GM13977 (cell line): ENCODE data around the gene SHISAL1.
"Not testable (repeated sequence)": the region's sequence is repeated elsewhere in the genome, so short reads cannot be mapped to it uniquely, and the experiment has no call there.

Experiments used
- DNase-seq: peaks from one replicate; pipeline ENCODE4 v3.0.0; 2012; ENCODE audit warnings: low spot score
- in situ Hi-C: fragments of 300-500 bp; cut with MboI; formaldehyde crosslinking; loops from one replicate; pipeline ENCODE4 v1.12.0; 2022; ENCODE audit warnings: low sequenced_read_pairs, low pct_unique_long_range_greater_than_20kb, mixed read lengths, inconsistent platforms; ENCODE audit not compliant: unreplicated experiment
- TF ChIP-seq, protein P1 (sequence below): IDR thresholded peaks from 2 replicates; pipeline ENCODE4 v1.5.1; 2012; ENCODE audit warnings: mild to moderate bottlenecking, control low read depth; ENCODE audit not compliant: insufficient read depth; ENCODE audit errors: extremely low read depth, missing control alignments

Gene SHISAL1

DNA sequence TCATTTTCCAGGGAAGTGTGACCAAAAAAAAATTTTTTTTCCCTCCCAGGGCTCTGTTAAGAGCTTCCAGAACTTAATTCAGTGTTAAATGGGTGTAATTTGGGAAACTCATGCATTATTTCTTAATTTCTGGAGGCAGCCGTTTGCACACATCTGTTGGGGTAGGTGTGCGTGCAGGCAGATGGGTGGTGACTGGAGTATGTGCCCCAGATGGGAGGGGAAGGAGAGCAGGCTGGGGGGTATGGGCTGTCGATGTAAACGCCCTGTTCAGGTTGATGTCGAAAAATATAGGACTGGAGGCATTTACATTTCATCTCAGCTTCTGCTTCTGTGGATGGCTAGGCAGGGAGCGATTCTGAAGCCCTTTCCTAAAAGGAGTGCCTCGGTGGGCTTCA lies 13.7 kb upstream of the SHISAL1 start:
- TF ChIP-seq, protein P1, sequence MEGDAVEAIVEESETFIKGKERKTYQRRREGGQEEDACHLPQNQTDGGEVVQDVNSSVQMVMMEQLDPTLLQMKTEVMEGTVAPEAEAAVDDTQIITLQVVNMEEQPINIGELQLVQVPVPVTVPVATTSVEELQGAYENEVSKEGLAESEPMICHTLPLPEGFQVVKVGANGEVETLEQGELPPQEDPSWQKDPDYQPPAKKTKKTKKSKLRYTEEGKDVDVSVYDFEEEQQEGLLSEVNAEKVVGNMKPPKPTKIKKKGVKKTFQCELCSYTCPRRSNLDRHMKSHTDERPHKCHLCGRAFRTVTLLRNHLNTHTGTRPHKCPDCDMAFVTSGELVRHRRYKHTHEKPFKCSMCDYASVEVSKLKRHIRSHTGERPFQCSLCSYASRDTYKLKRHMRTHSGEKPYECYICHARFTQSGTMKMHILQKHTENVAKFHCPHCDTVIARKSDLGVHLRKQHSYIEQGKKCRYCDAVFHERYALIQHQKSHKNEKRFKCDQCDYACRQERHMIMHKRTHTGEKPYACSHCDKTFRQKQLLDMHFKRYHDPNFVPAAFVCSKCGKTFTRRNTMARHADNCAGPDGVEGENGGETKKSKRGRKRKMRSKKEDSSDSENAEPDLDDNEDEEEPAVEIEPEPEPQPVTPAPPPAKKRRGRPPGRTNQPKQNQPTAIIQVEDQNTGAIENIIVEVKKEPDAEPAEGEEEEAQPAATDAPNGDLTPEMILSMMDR, result no peak
- in situ Hi-C loops, result no loop called here
- no peak for DNase-seq

DNA sequence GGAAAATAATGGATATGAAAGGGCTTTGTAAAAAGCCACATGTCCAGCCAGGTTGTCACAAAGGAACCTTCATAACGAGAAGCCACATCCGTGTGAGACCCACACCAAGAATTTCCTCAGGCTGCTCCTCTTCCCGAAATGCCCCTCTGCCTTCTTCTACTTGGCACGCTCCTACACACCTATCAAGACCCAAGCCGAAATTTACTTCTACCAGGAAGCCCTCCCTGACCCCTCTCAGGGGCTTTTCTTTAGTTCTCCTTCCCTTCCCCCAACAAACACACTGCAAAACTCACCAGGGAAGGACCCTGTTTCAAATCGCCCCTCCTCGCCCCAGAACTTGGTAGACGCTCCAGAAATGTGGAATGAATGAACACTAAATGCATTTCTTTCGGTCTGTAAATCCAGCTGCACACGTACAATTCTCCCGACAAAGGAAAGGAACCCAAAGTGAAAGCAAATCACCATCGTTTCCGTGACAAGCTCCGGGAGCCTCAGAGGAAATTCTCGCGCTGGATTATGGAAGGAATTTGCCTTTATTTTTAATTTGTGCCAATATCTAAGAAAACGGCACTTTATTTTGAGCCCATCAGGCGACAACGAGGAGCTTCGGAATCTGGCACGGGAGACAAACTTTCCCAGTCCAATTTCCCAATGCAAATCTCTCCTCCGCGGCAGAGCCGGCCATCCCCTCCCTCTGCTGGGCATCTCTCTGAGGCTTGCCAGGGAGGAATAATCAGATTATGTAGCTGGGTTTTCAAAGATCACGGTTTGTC lies 13.2 kb upstream of the SHISAL1 start:
- DNase-seq, result no peak
- TF ChIP-seq, protein P1, result no peak
- in situ Hi-C loops, result no loop called here

DNA sequence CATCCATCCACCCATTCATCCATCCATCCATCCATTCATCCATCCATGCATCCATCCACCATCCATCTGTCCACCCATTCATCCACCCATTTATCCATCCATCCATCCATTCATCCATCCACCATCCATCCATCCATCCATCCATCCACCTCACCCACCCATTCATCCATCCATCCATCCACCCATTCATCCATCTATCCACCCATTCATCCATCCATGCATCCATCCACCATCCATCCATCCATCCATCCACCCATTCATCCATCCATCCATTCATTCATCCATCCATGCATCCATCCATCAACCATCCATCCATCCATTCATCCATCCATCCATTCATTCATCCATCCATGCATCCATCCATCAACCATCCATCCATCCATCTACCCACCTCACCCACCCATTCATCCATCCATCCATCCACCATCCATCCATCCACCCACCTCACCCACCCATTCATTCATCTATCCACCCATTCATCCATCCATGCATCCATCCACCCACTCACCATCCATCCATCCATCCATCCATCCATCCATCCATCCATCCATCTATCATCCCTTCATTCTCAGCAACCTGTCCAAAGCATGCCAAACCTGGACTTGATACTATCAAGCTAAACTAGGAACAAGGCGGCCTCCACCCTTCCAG lies 10.5 kb upstream of the SHISAL1 start:
- in situ Hi-C loops, result not testable (repeated sequence)

DNA sequence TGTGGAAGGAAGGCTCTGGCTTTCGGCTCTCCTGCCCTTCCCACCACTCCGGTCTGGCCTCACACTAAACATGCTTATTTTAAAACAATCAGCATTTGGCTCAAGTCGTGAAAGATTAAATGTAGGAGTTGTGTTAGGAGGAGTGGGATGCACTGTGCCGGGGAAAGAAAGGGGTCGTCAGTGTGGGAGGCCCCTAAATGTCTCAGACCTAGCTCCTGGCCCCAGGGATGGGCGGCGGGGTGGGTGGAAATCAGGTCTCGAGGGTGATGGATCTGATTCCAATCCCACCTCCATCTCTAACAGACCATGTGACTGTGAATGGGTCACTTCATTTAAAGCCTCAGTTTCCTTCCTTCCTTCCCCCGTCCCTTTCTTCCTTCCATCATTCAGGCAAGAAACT lies 6.9 kb upstream of the SHISAL1 start:
- no peak for DNase-seq
- in situ Hi-C loops, result no loop called here
- TF ChIP-seq, protein P1, result no peak

More for the DNA sequence above, 10.5 kb upstream of the SHISAL1 start:
- not testable (repeated sequence) for DNase-seq

DNA sequence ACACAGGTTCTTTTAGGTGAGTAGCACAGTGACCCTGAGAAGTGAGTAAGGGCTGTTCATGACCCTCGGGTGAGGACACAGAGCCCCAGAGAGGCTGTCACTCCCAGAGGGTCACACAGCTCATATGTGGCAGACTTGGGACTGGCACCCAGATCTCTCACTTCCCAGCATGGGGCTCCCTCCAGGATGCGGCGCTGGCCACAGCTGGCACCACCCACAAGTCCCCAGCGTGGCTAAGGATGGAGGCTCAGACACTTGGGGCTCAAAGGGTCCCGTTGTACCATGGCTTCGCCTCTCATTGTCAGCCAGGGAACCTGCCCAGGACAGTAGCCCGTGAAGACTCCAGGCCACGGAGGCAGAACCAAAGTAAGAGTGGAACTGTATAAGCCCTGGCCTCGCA lies 6.0 kb upstream of the SHISAL1 start:
- TF ChIP-seq, protein P1, result no peak
- in situ Hi-C loops, result no loop called here
- no peak for DNase-seq

DNA sequence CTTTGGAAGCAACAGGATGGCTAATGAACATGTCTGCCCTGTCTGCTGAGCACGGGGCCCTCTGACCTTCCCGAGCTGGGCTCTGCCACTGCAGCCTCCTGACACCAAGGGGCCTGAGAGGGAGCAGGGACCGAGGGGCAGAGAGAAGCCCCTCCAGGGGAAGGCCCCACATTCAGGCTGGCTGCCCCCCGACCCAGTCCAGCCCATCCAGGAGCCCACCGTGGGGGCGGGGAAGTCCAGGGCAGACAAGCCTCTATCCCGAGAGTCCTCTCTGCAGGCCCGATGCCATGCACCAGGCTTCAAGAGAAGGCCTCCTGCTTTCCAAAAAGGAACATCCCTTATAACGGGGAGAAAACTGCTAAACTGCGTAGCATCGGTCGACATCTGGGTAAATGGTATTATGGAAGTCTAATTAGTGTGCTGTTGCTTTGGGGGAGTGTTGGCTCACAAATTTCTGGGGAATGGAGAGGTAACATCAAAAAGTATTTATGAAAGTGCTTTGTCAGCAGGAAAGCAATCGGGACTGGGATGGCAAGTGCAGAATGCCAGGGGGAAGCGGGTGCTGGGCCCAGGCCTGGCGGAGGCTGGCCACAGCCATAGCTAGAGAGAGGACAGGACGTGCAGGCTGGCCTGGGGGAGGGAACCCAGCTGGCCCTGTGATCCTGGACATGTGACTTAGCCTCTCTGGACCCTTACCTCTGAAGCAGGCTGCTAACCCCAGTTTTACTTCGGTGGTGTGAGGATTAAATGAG lies 5.3 kb upstream of the SHISAL1 start:
- TF ChIP-seq, protein P1, result no peak
- no peak for DNase-seq
- in situ Hi-C loops, result no loop called here

DNA sequence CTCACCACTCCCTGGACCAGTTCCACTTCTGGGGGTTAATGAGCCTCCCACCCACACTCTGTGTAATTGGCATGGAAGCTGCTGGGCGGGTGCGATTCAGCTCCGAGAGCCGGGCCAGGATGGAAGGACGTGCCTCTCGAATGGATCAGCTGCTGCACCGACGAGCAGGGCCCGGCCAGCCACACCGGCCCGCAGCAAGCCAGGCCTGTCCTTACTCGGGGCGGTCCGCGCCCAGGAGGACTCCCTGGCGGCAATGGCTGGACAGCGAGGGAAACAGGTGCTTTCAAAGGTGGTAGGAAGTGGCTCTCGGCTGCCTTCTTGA lies 4.3 kb upstream of the SHISAL1 start:
- TF ChIP-seq, protein P1, result no peak
- no peak for DNase-seq
- in situ Hi-C loops, result no loop called here
